Neural cell (in vitro differentiated cells): ENCODE results near the gene CCNE1.

ENCODE experiments used
- EP300 ChIP-seq: fragments of 450-650 bp; conservative IDR thresholded peaks from 2 replicates; pipeline ENCODE4 v1.6.1; 2014; ENCODE audit warnings: antibody characterized with exemption, mild to moderate bottlenecking, moderate library complexity; ENCODE audit not compliant: poor library complexity, severe bottlenecking
- EZH2 ChIP-seq: fragments of 200-600, 300-800 bp; shearing (Covaris generic), sonication (generic); IDR thresholded peaks from 2 replicates; pipeline ENCODE4 v1.6.1; 2014; ENCODE audit warnings: antibody characterized with exemption, low read length, borderline replicate concordance, mild to moderate bottlenecking; ENCODE audit not compliant: insufficient read depth, poor library complexity, severe bottlenecking
- MXI1 ChIP-seq: fragments of 450-650 bp; conservative IDR thresholded peaks from 2 replicates; pipeline ENCODE4 v1.6.1; 2014; ENCODE audit warnings: antibody characterized with exemption, mild to moderate bottlenecking; ENCODE audit not compliant: poor library complexity, severe bottlenecking
- POLR2AphosphoS5 ChIP-seq: IDR thresholded peaks from 2 replicates; pipeline ENCODE4 v1.6.1; 2012
- SMC3 ChIP-seq: fragments of 450-650 bp; conservative IDR thresholded peaks from 2 replicates; pipeline ENCODE4 v1.6.1; 2014; ENCODE audit warnings: antibody characterized with exemption, mild to moderate bottlenecking, moderate library complexity; ENCODE audit not compliant: poor library complexity
- TAF1 ChIP-seq: IDR thresholded peaks from 2 replicates; pipeline ENCODE4 v1.6.1; 2012; ENCODE audit warnings: low read depth
- TF ChIP-seq, protein P1 (sequence below): fragments of 450-650 bp; IDR thresholded peaks from 2 replicates; pipeline ENCODE4 v1.5.1; 2014; ENCODE audit warnings: antibody characterized with exemption, mild to moderate bottlenecking, moderate library complexity; ENCODE audit not compliant: poor library complexity, severe bottlenecking
- TF ChIP-seq, protein P2 (sequence below): IDR thresholded peaks from 2 replicates; pipeline ENCODE4 v1.6.1; 2012; ENCODE audit warnings: borderline replicate concordance

DNA sequence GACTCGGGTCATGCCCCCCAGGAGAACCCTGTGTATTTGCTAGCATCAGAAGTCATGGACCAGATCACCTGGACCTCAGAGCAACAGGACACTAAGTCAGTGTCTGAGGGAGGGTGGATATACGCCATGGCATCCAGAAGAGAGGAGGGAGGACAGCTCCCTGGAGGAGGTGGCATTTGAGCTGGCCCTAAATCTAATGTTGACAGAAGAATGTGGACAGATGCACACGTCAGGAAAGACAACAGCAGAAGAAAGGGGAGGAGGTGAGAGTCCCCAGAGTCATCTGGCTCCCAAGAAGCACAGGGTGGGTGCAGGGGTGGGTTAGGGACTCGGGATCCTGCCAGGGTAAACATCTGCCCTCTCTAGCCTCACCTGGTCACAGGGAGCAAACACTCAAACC is 24.5 kb upstream of the CCNE1 start:
- TF ChIP-seq, protein P1, sequence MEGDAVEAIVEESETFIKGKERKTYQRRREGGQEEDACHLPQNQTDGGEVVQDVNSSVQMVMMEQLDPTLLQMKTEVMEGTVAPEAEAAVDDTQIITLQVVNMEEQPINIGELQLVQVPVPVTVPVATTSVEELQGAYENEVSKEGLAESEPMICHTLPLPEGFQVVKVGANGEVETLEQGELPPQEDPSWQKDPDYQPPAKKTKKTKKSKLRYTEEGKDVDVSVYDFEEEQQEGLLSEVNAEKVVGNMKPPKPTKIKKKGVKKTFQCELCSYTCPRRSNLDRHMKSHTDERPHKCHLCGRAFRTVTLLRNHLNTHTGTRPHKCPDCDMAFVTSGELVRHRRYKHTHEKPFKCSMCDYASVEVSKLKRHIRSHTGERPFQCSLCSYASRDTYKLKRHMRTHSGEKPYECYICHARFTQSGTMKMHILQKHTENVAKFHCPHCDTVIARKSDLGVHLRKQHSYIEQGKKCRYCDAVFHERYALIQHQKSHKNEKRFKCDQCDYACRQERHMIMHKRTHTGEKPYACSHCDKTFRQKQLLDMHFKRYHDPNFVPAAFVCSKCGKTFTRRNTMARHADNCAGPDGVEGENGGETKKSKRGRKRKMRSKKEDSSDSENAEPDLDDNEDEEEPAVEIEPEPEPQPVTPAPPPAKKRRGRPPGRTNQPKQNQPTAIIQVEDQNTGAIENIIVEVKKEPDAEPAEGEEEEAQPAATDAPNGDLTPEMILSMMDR = no peak
- TF ChIP-seq EP300 (no peak), EZH2 (no peak), POLR2AphosphoS5 (no peak), MXI1 (no peak), SMC3 (no peak), TAF1 (no peak)
- TF ChIP-seq, protein P2, sequence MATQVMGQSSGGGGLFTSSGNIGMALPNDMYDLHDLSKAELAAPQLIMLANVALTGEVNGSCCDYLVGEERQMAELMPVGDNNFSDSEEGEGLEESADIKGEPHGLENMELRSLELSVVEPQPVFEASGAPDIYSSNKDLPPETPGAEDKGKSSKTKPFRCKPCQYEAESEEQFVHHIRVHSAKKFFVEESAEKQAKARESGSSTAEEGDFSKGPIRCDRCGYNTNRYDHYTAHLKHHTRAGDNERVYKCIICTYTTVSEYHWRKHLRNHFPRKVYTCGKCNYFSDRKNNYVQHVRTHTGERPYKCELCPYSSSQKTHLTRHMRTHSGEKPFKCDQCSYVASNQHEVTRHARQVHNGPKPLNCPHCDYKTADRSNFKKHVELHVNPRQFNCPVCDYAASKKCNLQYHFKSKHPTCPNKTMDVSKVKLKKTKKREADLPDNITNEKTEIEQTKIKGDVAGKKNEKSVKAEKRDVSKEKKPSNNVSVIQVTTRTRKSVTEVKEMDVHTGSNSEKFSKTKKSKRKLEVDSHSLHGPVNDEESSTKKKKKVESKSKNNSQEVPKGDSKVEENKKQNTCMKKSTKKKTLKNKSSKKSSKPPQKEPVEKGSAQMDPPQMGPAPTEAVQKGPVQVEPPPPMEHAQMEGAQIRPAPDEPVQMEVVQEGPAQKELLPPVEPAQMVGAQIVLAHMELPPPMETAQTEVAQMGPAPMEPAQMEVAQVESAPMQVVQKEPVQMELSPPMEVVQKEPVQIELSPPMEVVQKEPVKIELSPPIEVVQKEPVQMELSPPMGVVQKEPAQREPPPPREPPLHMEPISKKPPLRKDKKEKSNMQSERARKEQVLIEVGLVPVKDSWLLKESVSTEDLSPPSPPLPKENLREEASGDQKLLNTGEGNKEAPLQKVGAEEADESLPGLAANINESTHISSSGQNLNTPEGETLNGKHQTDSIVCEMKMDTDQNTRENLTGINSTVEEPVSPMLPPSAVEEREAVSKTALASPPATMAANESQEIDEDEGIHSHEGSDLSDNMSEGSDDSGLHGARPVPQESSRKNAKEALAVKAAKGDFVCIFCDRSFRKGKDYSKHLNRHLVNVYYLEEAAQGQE = no peak
